ENCODE data around the gene AHCYL2.

DNA sequence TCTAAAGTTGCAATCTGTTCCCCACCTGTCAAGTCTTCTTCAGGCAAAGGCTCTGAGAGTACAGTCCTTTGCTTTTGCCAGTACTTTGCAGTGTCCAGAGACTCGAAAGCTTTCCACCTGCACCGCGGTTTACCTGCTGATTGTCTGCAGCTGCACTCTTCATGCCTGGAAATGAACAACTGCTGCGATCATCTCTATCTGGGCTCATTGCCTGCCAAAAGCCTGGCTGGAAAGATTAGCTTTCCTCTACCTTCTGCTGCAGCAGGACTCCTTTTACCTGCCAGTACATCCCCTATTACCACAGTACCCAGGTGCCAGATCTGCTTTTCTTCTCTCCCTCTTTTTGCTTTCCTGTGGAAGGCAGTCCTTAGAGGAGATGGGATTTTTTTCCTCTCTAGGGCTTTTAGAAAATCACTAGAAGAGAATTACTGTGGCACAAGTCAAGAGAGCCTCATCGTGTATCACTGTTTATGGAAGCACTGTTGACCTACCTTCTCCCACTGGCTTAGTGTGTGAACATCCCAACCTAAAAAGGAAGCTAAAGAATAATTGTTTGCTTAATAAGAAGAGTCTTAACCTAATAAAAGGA, 211.6 kb downstream of the AHCYL2 start:
- no peak for TF ChIP-seq POLR2A (IDR thresholded peaks at IDR 0.05; ENCODE audit: low read depth, low read length)
- no peak for TF ChIP-seq POLR2AphosphoS5 (IDR thresholded peaks at IDR 0.05; ENCODE audit: low read depth, low read length)
